LNCaP clone FGC (cell line): Measurements from ENCODE around the gene SIRT4.

Experiments
- DNase-seq: peaks from one replicate; pipeline ENCODE4 v3.0.0-alpha.2; 2011; ENCODE audit warnings: low read depth
- H3K4me3 ChIP-seq: 2 replicates; pipeline ENCODE4 v1.5.1; 2011; ENCODE audit warnings: mild to moderate bottlenecking, low read depth, low read length, control low read depth
- TF ChIP-seq, protein P1 (sequence below): IDR thresholded peaks from 2 replicates; pipeline ENCODE4 v1.5.1; 2012; ENCODE audit warnings: mild to moderate bottlenecking; ENCODE audit not compliant: control insufficient read depth, insufficient read depth; ENCODE audit errors: extremely low read depth

Gene SIRT4

GRCh38 chr12:120265473-120266179 is 36.5 kb upstream of the SIRT4 start, which contains the start of gene PXN:
Gene PXN, minus strand, starts transcription at chr12:120265730. Its CDS starts 101 bp downstream, at chr12:120265629.
- peak within 1 kb of the TSS; percentile 63 for H3K4me3 ChIP-seq
- TF ChIP-seq, protein P1, sequence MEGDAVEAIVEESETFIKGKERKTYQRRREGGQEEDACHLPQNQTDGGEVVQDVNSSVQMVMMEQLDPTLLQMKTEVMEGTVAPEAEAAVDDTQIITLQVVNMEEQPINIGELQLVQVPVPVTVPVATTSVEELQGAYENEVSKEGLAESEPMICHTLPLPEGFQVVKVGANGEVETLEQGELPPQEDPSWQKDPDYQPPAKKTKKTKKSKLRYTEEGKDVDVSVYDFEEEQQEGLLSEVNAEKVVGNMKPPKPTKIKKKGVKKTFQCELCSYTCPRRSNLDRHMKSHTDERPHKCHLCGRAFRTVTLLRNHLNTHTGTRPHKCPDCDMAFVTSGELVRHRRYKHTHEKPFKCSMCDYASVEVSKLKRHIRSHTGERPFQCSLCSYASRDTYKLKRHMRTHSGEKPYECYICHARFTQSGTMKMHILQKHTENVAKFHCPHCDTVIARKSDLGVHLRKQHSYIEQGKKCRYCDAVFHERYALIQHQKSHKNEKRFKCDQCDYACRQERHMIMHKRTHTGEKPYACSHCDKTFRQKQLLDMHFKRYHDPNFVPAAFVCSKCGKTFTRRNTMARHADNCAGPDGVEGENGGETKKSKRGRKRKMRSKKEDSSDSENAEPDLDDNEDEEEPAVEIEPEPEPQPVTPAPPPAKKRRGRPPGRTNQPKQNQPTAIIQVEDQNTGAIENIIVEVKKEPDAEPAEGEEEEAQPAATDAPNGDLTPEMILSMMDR, result peak; percentile 94
- DNase-seq, result no peak

DNA sequence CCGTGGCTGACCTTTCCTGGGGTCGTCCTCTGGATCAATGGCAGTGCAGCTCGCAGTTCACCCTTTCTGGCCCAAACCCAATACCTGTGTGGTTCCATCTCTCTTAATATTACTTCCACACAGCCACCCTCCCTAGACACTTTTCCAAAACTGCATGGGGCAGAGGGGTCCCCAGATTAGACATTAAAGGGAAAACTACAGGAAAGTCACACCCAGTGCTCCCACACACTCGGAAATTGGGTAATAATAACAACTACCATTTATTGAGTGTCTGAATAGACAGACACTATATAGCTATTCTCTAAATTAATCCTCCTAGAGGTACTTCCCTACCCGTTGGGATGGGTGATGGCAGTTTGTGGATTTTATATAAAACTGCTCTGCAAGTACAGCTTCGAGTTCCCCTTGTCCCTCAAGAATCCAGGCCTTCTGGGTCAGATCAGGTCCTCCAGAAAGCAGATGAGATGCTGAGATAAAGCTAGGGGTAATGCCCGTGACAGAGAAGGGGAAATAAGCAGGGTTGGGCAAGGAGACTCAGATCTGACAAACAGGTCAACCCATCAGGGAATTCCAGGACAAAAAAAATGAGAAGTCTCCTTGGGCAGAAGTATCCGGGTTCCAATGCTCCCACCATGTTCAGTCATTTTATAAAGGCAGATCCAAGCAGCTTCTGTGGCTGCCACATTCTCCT is 35.8 kb upstream of the SIRT4 start:
- H3K4me3 ChIP-seq, result peak overlapping the region; percentile 24; the same call in 1 of the 2 replicates
- no peak for DNase-seq
- TF ChIP-seq, protein P1, result no peak

DNA sequence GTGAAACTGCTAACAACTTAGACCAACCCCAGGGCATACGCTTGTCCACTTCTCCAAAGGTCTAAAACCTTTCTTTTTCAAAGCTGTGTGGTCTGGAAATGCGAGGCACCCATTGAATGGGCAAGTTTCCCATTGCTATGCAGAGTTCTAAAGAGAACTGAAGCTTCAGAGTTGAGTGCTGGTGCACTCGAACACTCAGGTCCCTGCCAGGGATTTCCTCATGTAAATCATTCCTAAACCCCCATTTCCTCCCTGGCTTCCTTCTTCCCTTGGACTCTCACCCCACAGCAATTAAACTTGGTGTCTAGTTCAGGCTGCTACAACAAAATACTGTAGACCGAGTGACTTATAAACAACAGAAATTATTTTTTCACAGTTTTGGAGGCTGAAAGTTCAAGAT is 34.4 kb upstream of the SIRT4 start:
- no peak for DNase-seq
- H3K4me3 ChIP-seq, result no peak overlapping the region
- TF ChIP-seq, protein P1, result no peak

GRCh38 chr12:120276734-120277133 is 25.4 kb upstream of the SIRT4 start:
- TF ChIP-seq, protein P1, result no peak
- H3K4me3 ChIP-seq, result no peak overlapping the region
- no peak for DNase-seq

- no peak overlapping the region for H3K4me3 ChIP-seq
- no peak for DNase-seq
- TF ChIP-seq, protein P1, result no peak
Observed at GRCh38 chr12:120278137-120279069, 23.7 kb upstream of the SIRT4 start.

DNA sequence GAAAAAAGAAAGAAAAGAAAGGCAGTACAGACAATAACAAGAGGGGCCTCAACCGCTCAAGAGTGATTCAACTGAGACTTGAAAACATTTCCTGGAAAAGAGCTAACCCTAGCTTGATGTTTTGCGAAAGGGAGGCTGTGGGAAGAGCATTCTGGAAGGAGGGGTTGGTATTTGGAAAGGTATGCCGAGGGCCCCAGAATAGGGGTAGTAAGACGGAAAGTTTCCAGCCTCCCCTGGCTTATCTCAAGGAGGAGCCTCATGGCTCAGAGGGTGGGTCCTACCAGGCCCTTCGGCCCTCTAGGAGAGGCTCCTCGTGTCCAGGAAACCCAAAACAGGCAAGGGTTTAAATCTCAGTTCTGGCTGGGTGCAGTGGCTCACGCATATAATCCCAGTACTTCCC is 18.8 kb upstream of the SIRT4 start:
- TF ChIP-seq, protein P1, result no peak
- H3K4me3 ChIP-seq, result no peak overlapping the region
- no peak for DNase-seq
